Calu3 (cell line): ENCODE data around the gene MTUS2. TPM values are rescaled to one million over a fixed set of nuclear protein-coding genes. Genes with fewer than 3 reads are reported as not detected.

Experiments
- BruUV-seq: library from RNA; stranded (reverse); fragments of 400-500 nt; replicated peaks from 2 replicates; lab custom pipeline; 2021; lab: Mats Ljungman, UMichigan
- CTCF ChIA-PET: fragments of 300-600 bp; sonication (Branson Sonifier 250); formaldehyde crosslinking; loops from one replicate; lab custom pipeline; 2022; ENCODE audit warnings: antibody characterized with exemption; lab: Charles Lee
- DNase-seq: peaks from one replicate; pipeline ENCODE4 v3.0.0; 2022
- H3K27ac Mint-ChIP-seq: one replicate; pipeline ENCODE4 v1.8.0; 2022; ENCODE audit warnings: mixed read lengths; ENCODE audit not compliant: unreplicated experiment
- H3K27me3 Mint-ChIP-seq: one replicate; pipeline ENCODE4 v1.8.0; 2022; ENCODE audit warnings: mixed read lengths; ENCODE audit not compliant: unreplicated experiment
- H3K36me3 Mint-ChIP-seq: one replicate; pipeline ENCODE4 v1.8.0; 2022; ENCODE audit warnings: mild to moderate bottlenecking, moderate library complexity, mixed read lengths; ENCODE audit not compliant: insufficient read depth, unreplicated experiment
- H3K4me1 Mint-ChIP-seq: one replicate; pipeline ENCODE4 v1.8.0; 2022; ENCODE audit warnings: mild to moderate bottlenecking, low read depth, mixed read lengths; ENCODE audit not compliant: unreplicated experiment
- H3K4me3 Mint-ChIP-seq: one replicate; pipeline ENCODE4 v1.8.0; 2022; ENCODE audit warnings: mild to moderate bottlenecking, low read depth, moderate library complexity, mixed read lengths; ENCODE audit not compliant: unreplicated experiment
- H3K9me3 Mint-ChIP-seq: one replicate; pipeline ENCODE4 v1.8.0; 2022; ENCODE audit warnings: low read depth, mixed read lengths; ENCODE audit not compliant: unreplicated experiment
- intact Hi-C: fragments of 100-400 bp; cut with micrococcal nuclease; formaldehyde crosslinking; loops from one replicate; pipeline ENCODE4 v1.10.0; 2022; ENCODE audit not compliant: unreplicated experiment
- total RNA-seq: library from RNA; stranded (reverse); gene quantifications from 2 replicates; pipeline ENCODE4 v1.2.3, GENCODE V29; 2022
- TF ChIP-seq, protein P1 (sequence below): fragments of 200-600 bp; IDR thresholded peaks from one replicate; pipeline ENCODE4 v1.8.0; 2022; ENCODE audit warnings: antibody characterized with exemption; ENCODE audit not compliant: unreplicated experiment

MTUS2 gene
- total RNA-seq, 1 experiment from 2014 or later = not detected

DNA sequence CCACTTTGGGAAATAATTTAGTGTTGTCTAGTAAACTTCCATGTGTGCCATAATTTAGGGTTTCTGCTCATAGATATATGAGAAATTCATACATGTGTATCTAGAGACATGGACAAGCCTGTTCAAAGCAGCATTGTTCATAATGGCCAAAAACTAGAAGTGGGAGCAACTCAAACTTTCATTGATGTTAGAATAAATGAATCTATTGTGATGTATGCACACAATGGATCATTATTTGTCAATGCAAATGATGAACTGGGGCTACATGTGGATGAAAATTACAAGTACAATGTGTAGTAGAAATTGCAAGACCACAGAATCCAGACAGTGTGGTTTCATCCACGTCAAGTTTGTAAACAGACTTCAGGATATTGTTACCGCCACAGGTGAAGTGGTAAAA, 490.7 kb downstream of the MTUS2 start:
- intact Hi-C loops = no loop called here
- no peaks in the 10 kb centered on the region for H3K4me1 Mint-ChIP-seq
- CTCF ChIA-PET = no interaction called here
- no TSS peak for BruUV-seq
- no peaks in the 10 kb centered on the region for H3K27me3 Mint-ChIP-seq
- H3K36me3 Mint-ChIP-seq = no peaks in the 10 kb centered on the region
- no peak overlapping the region for H3K4me3 Mint-ChIP-seq
- TF ChIP-seq, protein P1, sequence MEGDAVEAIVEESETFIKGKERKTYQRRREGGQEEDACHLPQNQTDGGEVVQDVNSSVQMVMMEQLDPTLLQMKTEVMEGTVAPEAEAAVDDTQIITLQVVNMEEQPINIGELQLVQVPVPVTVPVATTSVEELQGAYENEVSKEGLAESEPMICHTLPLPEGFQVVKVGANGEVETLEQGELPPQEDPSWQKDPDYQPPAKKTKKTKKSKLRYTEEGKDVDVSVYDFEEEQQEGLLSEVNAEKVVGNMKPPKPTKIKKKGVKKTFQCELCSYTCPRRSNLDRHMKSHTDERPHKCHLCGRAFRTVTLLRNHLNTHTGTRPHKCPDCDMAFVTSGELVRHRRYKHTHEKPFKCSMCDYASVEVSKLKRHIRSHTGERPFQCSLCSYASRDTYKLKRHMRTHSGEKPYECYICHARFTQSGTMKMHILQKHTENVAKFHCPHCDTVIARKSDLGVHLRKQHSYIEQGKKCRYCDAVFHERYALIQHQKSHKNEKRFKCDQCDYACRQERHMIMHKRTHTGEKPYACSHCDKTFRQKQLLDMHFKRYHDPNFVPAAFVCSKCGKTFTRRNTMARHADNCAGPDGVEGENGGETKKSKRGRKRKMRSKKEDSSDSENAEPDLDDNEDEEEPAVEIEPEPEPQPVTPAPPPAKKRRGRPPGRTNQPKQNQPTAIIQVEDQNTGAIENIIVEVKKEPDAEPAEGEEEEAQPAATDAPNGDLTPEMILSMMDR = no peak
- H3K27ac Mint-ChIP-seq = no peak overlapping the region
- no peak for DNase-seq
- no peaks in the 10 kb centered on the region for H3K9me3 Mint-ChIP-seq

DNA sequence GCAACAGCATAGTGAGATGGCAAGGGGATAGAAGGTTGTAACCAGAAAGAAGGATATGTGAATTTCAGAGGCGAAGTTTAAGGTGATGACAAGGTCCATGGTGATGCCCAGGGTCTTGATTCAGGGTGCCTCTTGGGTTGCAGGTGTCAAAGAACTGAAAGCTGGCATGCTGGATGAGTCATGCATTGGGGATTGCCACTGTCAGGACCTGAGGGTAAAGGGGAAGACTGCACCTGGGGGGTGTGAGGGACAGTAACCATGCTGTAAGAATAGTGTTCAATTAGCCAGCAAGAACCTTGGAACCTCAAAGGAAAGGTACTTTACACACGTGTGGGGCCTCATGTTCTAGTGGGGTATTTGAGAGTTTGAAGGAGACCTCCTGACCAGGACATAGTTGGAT, 495.7 kb downstream of the MTUS2 start:
- no TSS peak for BruUV-seq
- TF ChIP-seq, protein P1 = no peak
- no peaks in the 10 kb centered on the region for H3K36me3 Mint-ChIP-seq
- no peak overlapping the region for H3K27ac Mint-ChIP-seq
- no peaks in the 10 kb centered on the region for H3K27me3 Mint-ChIP-seq
- CTCF ChIA-PET = no interaction called here
- H3K4me3 Mint-ChIP-seq = no peak overlapping the region
- intact Hi-C loops = no loop called here
- H3K4me1 Mint-ChIP-seq = no peaks in the 10 kb centered on the region
- H3K9me3 Mint-ChIP-seq = no peaks in the 10 kb centered on the region
- no peak for DNase-seq

DNA sequence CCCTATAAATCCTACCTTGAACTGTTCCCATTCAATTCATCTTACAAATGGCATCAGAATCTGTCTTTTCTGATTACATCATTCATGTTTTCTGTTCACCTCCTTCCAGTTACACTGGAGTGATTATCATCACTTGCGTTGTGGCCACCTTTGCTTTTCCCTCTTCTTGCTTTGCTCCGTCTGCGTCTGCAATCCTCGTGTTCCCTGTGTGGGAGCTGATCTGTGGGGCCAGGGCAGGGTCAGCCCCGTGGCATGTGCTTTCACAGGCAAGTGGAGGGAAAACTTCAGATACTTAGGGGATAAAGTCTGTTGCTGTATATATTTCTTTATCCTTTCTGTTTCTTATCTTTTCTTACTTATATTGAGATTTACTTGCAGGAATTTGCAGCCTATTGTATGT, 497.7 kb downstream of the MTUS2 start:
- intact Hi-C loops = no loop called here
- TF ChIP-seq, protein P1 = no peak
- no peaks in the 10 kb centered on the region for H3K27me3 Mint-ChIP-seq

DNA sequence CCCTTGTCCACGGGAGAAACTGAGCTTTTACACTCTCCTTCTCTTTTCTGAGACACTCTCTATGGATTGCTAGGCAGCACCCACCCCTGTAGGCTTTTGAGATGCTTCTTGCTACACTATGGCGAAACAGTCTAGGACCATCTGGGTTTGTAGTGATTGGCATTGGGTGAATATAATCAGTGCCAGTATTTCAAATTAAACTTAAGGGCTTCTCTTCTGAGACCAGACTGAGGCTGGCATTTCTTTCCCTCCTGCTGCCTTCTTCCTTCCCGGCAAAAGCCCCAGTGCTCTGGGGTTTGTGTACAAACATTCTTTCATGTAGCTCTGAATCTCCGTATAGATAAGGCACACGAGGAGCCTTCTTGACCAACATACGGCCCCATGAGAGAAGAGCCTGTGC, 498.6 kb downstream of the MTUS2 start:
- CTCF ChIA-PET = no interaction called here
- H3K36me3 Mint-ChIP-seq = no peaks in the 10 kb centered on the region
- BruUV-seq = no TSS peak
- no peaks in the 10 kb centered on the region for H3K27me3 Mint-ChIP-seq
- TF ChIP-seq, protein P1 = no peak
- no peak overlapping the region for H3K27ac Mint-ChIP-seq
- intact Hi-C loops = no loop called here
- peaks cover 2% of the 10 kb centered on the region for H3K9me3 Mint-ChIP-seq
- H3K4me3 Mint-ChIP-seq = no peak overlapping the region
- no peak for DNase-seq
- no peaks in the 10 kb centered on the region for H3K4me1 Mint-ChIP-seq

More for the DNA sequence above, 497.7 kb downstream of the MTUS2 start:
- CTCF ChIA-PET = no interaction called here
- no peak overlapping the region for H3K27ac Mint-ChIP-seq
- no TSS peak for BruUV-seq
- DNase-seq = no peak
- no peak overlapping the region for H3K4me3 Mint-ChIP-seq
- peaks cover 2% of the 10 kb centered on the region for H3K9me3 Mint-ChIP-seq
- H3K36me3 Mint-ChIP-seq = no peaks in the 10 kb centered on the region
- H3K4me1 Mint-ChIP-seq = no peaks in the 10 kb centered on the region

DNA sequence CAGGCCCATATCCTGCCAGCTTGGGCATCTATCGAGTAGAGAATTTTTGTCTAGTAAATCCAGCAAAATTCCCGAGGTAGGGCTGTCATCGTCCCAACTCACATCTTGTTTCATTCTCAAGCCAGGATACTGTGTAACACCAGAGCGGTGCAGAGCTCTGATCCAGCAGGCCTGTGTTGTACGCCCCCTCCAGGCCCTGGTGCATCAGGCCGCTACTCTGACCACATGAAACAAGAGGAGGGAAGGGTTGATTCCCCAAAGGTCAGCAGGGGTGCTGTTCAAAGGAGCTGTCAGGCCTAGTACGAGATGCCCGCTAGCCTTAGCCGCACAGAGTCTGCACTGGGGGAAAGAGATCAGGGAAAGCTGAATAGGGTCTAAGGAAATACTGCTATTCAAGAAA, 499.3 kb downstream of the MTUS2 start:
- H3K27ac Mint-ChIP-seq = no peak overlapping the region
- no peaks in the 10 kb centered on the region for H3K27me3 Mint-ChIP-seq
- CTCF ChIA-PET = no interaction called here
- H3K4me3 Mint-ChIP-seq = no peak overlapping the region
- DNase-seq = no peak
- intact Hi-C loops = no loop called here
- no peaks in the 10 kb centered on the region for H3K4me1 Mint-ChIP-seq
- H3K36me3 Mint-ChIP-seq = no peaks in the 10 kb centered on the region
- TF ChIP-seq, protein P1 = no peak
- H3K9me3 Mint-ChIP-seq = peaks cover 2% of the 10 kb centered on the region
- no TSS peak for BruUV-seq
